Measurements from ENCODE around the gene CCDC148. TPM values are rescaled to one million over a fixed set of nuclear protein-coding genes. Genes with fewer than 3 reads are reported as not detected.
"Not testable (repeated sequence)": the region's sequence is repeated elsewhere in the genome, so short reads cannot be mapped to it uniquely, and the experiment has no call there.

CCDC148 gene
- total RNA-seq, 1 donor from 2014 or later: not detected

DNA sequence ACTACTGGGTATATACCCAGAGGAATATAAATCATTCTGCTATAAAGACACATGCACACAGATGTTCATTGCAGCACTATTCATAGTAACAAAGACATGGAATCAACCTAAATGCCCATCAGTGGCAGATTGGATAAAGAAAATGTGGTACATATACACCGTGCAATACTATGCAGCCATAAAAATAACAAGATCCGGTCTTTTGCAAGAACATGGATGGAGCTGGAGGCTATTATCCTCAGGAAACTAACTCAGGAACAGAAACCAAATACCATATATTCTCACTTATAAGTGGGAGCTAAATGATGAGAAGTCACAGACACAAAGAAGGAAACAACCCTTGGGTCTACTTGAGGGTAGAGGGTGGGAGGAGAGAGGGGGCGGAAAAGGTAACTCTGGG lies 16.7 kb upstream of the CCDC148 start:
- H3K4me3 Mint-ChIP-seq; intact Hi-C loops (cut with micrococcal nuclease); DNase-seq; H3K27me3 Mint-ChIP-seq; H3K27ac Mint-ChIP-seq; H3K4me1 Mint-ChIP-seq; H3K9me3 Mint-ChIP-seq: not testable (repeated sequence)
- H3K36me3 Mint-ChIP-seq (ENCODE audit: low read depth): peaks cover 15% of the 10 kb centered on the region

DNA sequence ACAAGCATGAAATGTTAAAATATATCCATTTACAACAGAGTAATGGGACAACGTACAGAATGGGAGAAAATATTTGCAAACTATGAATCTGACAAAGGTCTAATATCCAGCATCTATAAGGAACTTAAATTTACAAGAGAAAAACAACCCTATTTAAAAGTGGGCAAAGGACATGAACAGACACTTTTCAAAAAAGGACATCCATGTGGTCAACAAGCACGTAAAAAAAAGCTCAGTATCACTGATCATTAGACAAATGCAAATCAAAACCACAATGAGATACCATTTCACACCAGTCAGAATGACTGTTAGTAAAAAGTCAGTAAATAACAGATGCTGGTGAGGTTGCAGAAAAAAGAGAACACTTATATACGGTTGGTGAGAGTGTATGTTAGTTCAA lies 16.3 kb upstream of the CCDC148 start:
- H3K36me3 Mint-ChIP-seq (ENCODE audit: low read depth): peaks cover 15% of the 10 kb centered on the region
- intact Hi-C loops (cut with micrococcal nuclease); H3K27ac Mint-ChIP-seq; H3K27me3 Mint-ChIP-seq; H3K9me3 Mint-ChIP-seq; H3K4me3 Mint-ChIP-seq; DNase-seq; H3K4me1 Mint-ChIP-seq: not testable (repeated sequence)

DNA sequence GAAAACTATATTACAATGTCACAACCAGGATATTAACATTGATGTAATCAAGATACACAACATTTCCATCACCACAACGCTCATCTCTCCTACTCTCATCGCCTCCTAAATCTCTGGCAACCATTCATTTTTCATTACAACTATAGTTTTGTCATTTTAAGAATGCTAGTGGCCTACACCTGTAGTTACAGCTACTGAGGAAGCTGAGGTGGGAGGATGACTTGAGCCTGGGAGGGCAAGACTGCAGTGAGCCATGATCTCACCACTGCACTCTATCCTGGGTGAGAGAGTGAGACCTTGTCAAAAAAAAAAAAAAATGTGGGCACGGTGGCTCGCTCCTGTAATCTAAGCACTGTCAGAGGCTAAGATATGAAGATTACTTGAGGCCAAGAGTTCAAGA lies 10.7 kb upstream of the CCDC148 start:
- no peaks in the 10 kb centered on the region for H3K9me3 Mint-ChIP-seq
- H3K4me3 Mint-ChIP-seq: no peak overlapping the region
- H3K4me1 Mint-ChIP-seq: peaks cover 5% of the 10 kb centered on the region
- peaks cover 14% of the 10 kb centered on the region for H3K36me3 Mint-ChIP-seq (ENCODE audit: low read depth)
- no peaks in the 10 kb centered on the region for H3K27me3 Mint-ChIP-seq
- DNase-seq: no peak
- H3K27ac Mint-ChIP-seq: no peak overlapping the region
- intact Hi-C loops (cut with micrococcal nuclease): no loop called here

DNA sequence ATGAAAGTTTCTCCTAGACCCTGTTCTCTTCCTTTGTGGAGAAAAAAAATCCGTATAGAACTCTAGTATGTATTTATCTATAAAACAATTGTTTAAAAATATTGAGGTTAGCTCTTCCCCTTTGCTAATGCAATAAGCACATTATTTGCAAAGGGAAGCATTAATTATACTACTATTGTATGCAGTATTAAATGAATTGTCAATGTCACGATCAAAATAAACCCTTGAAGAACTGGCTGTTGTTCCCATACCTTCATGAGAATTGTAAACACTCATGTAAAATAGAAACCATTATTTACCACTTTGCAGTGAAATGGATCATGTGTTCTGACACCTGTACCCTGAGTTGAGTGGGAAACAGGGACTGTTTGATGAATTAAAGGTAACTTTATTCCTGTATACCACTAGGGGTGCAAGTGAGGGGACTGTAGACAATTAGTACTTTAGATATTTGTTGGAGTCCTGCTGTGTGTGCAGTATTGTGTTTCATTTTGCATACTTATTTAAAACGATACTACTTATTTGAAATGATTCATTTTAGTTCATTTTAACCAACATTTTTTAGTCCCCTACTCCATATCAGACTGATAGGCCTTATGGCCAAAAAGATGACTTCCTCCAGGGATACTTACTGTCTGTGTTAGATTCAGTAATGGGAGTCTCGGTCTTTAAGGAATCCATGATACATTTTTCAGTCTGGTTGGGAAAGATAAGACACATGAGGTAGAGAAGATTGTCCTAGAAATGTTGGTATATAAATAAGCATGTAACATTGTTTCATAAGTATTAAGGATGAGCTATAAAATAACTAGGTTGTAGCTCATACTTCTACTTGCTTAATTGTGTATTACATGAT lies 8.1 kb upstream of the CCDC148 start:
- no peaks in the 10 kb centered on the region for H3K9me3 Mint-ChIP-seq
- H3K4me3 Mint-ChIP-seq: no peak overlapping the region
- H3K4me1 Mint-ChIP-seq: peaks cover 14% of the 10 kb centered on the region
- H3K36me3 Mint-ChIP-seq (ENCODE audit: low read depth): peaks cover 5% of the 10 kb centered on the region
- peaks cover 3% of the 10 kb centered on the region for H3K27me3 Mint-ChIP-seq
- DNase-seq: no peak
- intact Hi-C loops (cut with micrococcal nuclease): no loop called here
- H3K27ac Mint-ChIP-seq: no peak overlapping the region

DNA sequence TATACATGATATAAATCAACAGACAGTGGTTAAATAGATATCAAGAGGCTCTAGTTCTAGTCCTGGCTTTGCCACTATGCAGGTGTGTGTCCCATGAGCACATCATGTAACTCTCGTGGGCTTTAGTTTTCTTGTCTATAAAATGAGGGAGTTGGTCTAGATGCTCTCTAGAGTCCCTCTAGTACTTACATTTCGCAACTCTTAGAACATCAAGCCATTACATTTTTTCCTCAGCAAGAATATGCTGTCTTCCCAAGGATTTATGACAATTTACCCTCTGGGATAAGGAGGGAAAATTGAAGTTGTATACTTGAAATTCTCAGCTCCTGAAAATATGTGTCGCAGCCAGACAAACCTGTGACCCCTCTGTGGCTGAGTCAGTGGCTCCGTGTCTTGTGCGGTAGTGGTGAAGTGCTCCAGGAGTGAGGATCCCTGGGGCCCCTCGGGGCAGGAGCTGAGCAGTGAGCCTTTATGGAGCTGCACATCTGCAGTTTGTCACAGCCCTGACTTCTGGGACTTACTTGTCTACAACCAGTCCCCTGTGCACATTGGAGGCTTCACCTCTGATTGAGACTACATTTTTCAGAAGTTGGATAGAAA lies 7.0 kb upstream of the CCDC148 start:
- peaks cover 3% of the 10 kb centered on the region for H3K27me3 Mint-ChIP-seq

DNA sequence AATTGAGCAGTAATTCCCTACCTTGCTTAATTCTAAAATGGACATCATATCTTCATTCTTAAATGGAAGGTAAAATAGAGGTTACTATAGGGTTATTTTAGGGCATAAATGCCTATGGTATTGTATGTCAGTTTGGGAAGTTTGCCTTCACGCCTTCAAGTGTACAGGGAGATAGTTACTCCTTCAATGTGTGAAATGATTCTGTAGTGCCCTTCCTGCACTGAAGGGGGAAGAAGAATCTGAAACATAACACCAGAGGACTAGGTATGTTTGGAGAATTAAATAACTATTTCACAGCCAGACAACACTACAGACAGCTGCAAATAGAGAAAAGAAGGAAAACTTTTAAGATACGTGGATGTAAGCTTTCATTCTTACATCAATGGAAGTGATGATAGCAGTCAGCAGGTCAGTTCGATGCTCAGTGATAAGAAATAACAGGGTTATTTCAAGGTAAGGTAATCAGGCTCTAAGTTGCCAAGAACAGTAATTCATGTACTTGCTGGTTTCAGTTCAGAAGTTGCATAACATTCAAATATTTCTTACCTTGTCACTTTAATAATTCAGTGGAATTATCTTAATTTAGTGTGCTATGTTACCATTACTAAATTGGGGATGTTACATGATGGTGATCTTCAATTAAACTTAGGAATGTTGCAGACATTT lies 4.2 kb upstream of the CCDC148 start:
- DNase-seq: no peak
- peaks cover 23% of the 10 kb centered on the region for H3K4me1 Mint-ChIP-seq
- H3K27ac Mint-ChIP-seq: no peak overlapping the region
- no peak overlapping the region for H3K4me3 Mint-ChIP-seq
- H3K36me3 Mint-ChIP-seq (ENCODE audit: low read depth): peaks cover 3% of the 10 kb centered on the region
- peaks cover 8% of the 10 kb centered on the region for H3K27me3 Mint-ChIP-seq
- intact Hi-C loops (cut with micrococcal nuclease): no loop called here
- no peaks in the 10 kb centered on the region for H3K9me3 Mint-ChIP-seq

More for the DNA sequence above, 7.0 kb upstream of the CCDC148 start:
- Mint-ChIP-seq H3K4me3 (no peak overlapping the region), H3K36me3 (ENCODE audit: low read depth) (peaks cover 4% of the 10 kb centered on the region), H3K4me1 (peaks cover 14% of the 10 kb centered on the region), H3K27ac (no peak overlapping the region), H3K9me3 (no peaks in the 10 kb centered on the region)
- intact Hi-C loops (cut with micrococcal nuclease): no loop called here
- no peak for DNase-seq

DNA sequence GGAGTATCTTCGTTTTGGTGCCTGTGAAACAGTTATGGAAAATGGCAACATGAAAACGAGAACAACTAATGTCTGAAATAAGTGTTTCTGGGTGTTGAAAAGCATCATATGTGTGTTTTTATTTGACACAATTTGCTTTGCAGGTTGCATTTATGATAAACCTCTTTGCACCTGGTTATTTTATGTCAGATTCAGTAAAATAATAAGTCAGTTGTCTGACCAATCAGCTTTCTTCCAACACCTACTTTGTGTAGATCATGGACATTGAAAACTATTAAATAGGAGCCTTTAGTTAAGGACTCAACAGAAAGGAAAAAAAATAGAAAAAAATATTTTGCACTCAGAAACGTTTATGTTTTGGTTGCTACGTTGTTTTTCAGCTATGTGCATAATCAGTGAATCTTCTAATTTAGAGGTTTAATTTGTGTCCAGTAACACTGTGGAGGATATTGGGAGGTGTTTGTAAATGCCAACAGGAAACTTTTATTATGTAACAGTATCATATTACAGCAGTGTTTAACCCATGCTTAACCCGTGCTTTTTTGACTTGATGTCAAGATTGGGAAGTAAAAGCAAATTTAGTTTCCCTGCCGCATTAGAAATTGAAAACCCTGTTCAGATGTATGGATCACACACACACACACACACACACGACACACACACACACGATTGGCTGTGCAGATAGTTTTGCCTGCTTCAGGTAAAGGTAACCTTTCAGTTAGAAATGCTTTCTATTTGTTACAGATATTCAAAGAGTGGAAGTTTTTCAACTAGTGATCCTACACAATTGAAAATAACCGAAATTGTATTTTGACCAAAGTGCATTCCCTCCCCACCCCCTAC lies 2.8 kb upstream of the CCDC148 start:
- Mint-ChIP-seq H3K4me3 (no peak overlapping the region), H3K27ac (no peak overlapping the region), H3K9me3 (no peaks in the 10 kb centered on the region), H3K36me3 (ENCODE audit: low read depth) (peaks cover 3% of the 10 kb centered on the region), H3K4me1 (peaks cover 23% of the 10 kb centered on the region), H3K27me3 (peaks cover 17% of the 10 kb centered on the region)
- intact Hi-C loops (cut with micrococcal nuclease): loop anchor here (5.0 to 10.0 kb wide), 5 partner anchors 282 to 1253 kb away; partner anchors contain the start of genes ACVR1 and MARCHF7
- no peak for DNase-seq

DNA sequence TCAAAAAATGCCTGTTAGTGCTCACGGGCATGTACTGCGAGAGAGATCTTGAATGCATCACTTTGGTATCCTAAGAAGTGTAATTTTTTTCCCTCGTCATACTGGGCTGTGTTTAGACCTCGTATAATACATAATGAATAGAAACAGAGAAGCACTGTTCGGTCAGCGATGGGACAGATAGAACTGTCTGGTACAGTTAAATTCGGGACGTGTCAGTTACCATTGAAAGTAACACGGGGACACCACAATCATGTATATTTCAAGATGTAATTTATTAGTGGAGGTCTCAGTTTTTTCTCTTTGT lies 2.0 kb upstream of the CCDC148 start:
- H3K27me3 Mint-ChIP-seq: peaks cover 25% of the 10 kb centered on the region
- intact Hi-C loops (cut with micrococcal nuclease): loop anchor here (5.0 to 10.0 kb wide), 5 partner anchors 281 to 1254 kb away; partner anchors contain the start of genes ACVR1 and MARCHF7
- no peak for DNase-seq
- H3K27ac Mint-ChIP-seq: no peak overlapping the region
- H3K4me3 Mint-ChIP-seq: peak overlapping the region; percentile 91
- no peaks in the 10 kb centered on the region for H3K9me3 Mint-ChIP-seq
- H3K4me1 Mint-ChIP-seq: peaks cover 23% of the 10 kb centered on the region
- peaks cover 3% of the 10 kb centered on the region for H3K36me3 Mint-ChIP-seq (ENCODE audit: low read depth)

DNA sequence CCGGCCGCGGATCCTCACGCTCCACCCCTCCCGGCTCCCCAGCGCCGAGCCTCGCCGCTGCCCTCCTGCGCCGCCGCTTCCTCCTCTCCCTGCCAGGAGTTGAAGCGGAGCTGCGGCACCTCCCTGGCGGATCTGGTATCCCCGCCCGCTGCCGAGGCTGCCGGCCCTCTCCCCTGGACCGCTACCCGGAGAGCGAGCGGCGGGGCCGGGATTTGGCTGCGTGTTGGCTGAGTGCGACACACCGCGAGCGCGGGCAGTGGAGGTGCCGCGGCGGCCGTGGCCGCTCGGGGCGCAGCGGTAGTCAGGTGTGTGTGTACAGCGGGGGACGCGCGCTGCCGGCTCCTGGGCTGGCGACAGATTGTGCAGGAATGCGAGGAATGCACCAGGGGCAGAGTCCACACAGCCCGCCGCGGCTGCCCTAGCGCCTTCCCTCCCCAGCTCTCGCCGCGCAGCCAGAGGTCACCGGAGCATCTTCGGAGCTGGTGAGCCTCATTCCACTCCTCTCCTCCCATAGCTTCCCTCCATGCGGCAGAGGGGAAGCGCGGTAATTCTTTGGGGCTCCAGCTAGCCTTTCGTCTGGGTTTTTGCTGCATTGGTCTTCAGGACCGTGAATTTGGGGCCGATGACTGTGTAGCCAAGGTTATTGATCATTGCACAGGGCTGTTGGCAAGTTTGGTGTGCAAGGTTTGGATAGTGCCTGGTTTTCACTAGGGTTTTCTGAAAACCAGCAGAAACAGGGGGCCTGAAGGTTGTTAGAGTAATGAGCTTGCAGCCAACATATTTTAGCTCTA lies 1.5 kb upstream of the CCDC148 start:
- intact Hi-C loops (cut with micrococcal nuclease): loop anchor here (2.0 to 10.0 kb wide), 6 partner anchors 65 to 1254 kb away; partner anchors contain the start of genes ACVR1 and MARCHF7
- peak overlapping the region; percentile 94 for H3K27ac Mint-ChIP-seq
- no peak for DNase-seq
- H3K27me3 Mint-ChIP-seq: peaks cover 28% of the 10 kb centered on the region
- peak overlapping the region; percentile 91 for H3K4me3 Mint-ChIP-seq
- H3K9me3 Mint-ChIP-seq: no peaks in the 10 kb centered on the region
- peaks cover 3% of the 10 kb centered on the region for H3K36me3 Mint-ChIP-seq (ENCODE audit: low read depth)
- H3K4me1 Mint-ChIP-seq: peaks cover 23% of the 10 kb centered on the region

DNA sequence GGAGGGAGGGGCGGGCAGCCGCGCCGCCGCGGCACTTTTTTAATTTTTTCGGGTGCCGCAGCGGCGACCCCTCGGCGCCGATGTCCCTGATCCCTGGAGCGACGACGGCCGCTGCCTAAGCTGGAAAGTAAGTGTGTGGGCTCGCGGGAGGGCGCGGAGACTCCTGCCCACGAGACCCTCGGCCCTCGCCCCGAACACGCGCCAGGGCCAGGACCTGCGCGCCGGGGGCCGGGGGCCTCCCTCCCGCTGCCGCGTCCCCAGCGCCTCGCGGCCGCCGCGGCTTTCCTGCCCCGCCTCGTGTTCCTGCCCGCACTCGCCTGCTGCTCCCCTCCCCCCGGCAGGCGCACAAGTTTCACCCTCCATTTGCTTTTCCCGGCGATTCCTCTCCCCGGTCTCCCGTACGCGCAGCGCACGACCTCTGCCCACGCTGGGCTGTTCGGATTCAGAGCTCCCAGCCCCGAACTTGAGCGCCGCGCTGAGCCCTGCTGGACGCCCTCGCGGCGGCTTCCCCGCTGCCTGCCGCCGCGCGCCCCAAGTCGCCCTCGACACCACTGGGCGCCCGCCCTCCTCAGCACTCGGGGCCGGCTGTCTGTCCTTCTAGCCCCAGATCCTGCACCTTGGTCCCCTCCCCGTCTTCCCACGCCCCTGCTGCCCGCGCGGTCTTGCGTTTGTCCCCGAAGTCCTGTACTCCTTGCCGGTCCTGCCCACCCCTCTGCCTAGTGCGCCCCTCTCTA lies 706 bp upstream of the CCDC148 start:
- peaks cover 21% of the 10 kb centered on the region for H3K4me1 Mint-ChIP-seq
- peaks cover 36% of the 10 kb centered on the region for H3K27me3 Mint-ChIP-seq
- H3K4me3 Mint-ChIP-seq: peak overlapping the region; percentile 91
- H3K9me3 Mint-ChIP-seq: no peaks in the 10 kb centered on the region
- intact Hi-C loops (cut with micrococcal nuclease): loop anchor here (2.0 to 10.0 kb wide), 6 partner anchors 64 to 1255 kb away; partner anchors contain the start of genes ACVR1 and MARCHF7
- DNase-seq: peak; percentile 89
- H3K36me3 Mint-ChIP-seq (ENCODE audit: low read depth): peaks cover 3% of the 10 kb centered on the region
- peak overlapping the region; percentile 94 for H3K27ac Mint-ChIP-seq

DNA sequence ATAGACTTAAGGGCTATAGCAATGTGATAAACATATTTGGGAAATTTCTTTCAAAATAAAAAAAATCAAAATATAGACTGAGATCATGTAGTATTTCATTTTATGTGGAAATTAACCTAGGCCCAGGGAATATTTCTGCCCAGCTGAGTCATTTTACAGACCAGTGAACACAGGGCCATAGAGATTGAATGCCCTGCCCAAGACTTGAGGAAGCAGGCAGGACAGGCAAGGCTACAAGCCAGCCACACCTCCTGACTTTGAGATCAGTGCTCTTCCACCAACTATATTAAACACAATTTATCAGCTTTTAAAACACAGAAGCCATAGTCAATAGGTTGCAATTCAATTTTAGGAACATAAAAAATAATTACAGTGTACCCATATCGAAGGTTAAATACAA lies 12.9 kb downstream of the CCDC148 start:
- intact Hi-C loops (cut with micrococcal nuclease): no loop called here
- Mint-ChIP-seq H3K36me3 (ENCODE audit: low read depth) (no peaks in the 10 kb centered on the region), H3K9me3 (no peaks in the 10 kb centered on the region), H3K4me3 (no peak overlapping the region), H3K27ac (no peak overlapping the region), H3K4me1 (no peaks in the 10 kb centered on the region), H3K27me3 (peaks cover 10% of the 10 kb centered on the region)
- DNase-seq: no peak

DNA sequence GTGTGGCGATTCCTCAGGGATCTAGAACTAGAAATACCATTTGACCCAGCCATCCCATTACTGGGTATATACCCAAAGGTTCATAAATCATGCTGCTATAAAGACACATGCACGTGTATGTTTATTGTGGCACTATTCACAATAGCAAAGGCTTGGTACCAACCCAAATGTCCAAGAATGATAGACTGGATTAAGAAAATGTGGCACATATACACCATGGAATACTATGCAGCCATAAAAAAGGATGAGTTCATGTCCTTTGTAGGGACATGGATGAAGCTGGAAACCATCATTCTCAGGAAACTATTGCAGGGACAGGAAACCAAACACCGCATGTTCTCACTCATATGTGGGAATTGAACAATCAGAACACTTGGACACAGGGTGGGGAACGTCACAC lies 17.5 kb downstream of the CCDC148 start:
- H3K4me3 Mint-ChIP-seq; DNase-seq; intact Hi-C loops (cut with micrococcal nuclease); H3K27me3 Mint-ChIP-seq; H3K27ac Mint-ChIP-seq; H3K4me1 Mint-ChIP-seq; H3K9me3 Mint-ChIP-seq; H3K36me3 Mint-ChIP-seq (ENCODE audit: low read depth): not testable (repeated sequence)

Measured in activated CD4-positive, alpha-beta T cell treated with anti-CD3 and anti-CD28 coated beads, Interleukin-2, amount 10 ng/mL, durations not matched to agents 24 days and 14 days (primary cell).